K562 (cell line): ENCODE results near the gene RAI1. TPM values are rescaled to one million over a fixed set of nuclear protein-coding genes. Genes with fewer than 3 reads are reported as not detected.

Experiments
- BCLAF1 ChIP-seq, 2 experiments: fragments of 450-650 bp in 1 of 2; IDR thresholded peaks; 2 replicates each; pipeline ENCODE4 v1.6.1; 2011 to 2017; ENCODE audit warnings: low read depth in 2 of 2, antibody characterized with exemption in 1 of 2, borderline replicate concordance in 1 of 2, low read length in 1 of 2, mild to moderate bottlenecking in 1 of 2, mixed read lengths in 1 of 2; ENCODE audit not compliant: control insufficient read depth in 1 of 2
- BMI1 ChIP-seq: fragments of 150-350 bp; IDR thresholded peaks from 2 replicates; pipeline ENCODE4 v1.6.1; 2014; ENCODE audit warnings: low read length
- CBFA2T2 ChIP-seq: fragments of 450-650 bp; conservative IDR thresholded peaks from 2 replicates; pipeline ENCODE4 v1.6.1; 2017; ENCODE audit warnings: mild to moderate bottlenecking
- HDAC2 ChIP-seq: fragments of 450-650 bp; IDR thresholded peaks from 2 replicates; pipeline ENCODE4 v1.6.1; 2016; ENCODE audit warnings: mild to moderate bottlenecking
- KDM1A ChIP-seq, 2 experiments: fragments of 450-650 bp; IDR thresholded peaks; 2 replicates each; pipeline ENCODE4 v1.6.1; 2016; ENCODE audit warnings: mild to moderate bottlenecking in 2 of 2
- PHF21A ChIP-seq: fragments of 450-650 bp; IDR thresholded peaks from 2 replicates; pipeline ENCODE4 v1.6.1; 2017; ENCODE audit warnings: low read depth, borderline replicate concordance
- PHF8 ChIP-seq: fragments of 200-600 bp; sonication (generic); IDR thresholded peaks from 2 replicates; pipeline ENCODE4 v1.6.1; 2012; ENCODE audit warnings: mixed run types, mild to moderate bottlenecking, inconsistent platforms, low read length, moderate library complexity, borderline replicate concordance
- PRMT5 ChIP-seq: sonication (generic); formaldehyde crosslinking; IDR thresholded peaks from 2 replicates; pipeline ENCODE4 v1.5.0; 2020; ENCODE audit warnings: missing genetic modification reagents
- RBM17 ChIP-seq: fragments of 200-400 bp; formaldehyde crosslinking; IDR thresholded peaks from 2 replicates; pipeline ENCODE4 v1.6.1; 2017; ENCODE audit warnings: low read depth, mild to moderate bottlenecking, low read length, borderline replicate concordance
- SMARCA4 ChIP-seq: fragments of 450-650 bp; IDR thresholded peaks from 2 replicates; pipeline ENCODE4 v1.6.1; 2016
- STAT6 ChIP-seq: sonication (generic); formaldehyde crosslinking; IDR thresholded peaks from 2 replicates; pipeline ENCODE4 v1.8.1; 2023; ENCODE audit warnings: mild to moderate bottlenecking, missing genetic modification reagents
- ZBTB1 ChIP-seq: sonication (generic); formaldehyde crosslinking; IDR thresholded peaks from 2 replicates; pipeline ENCODE4 v1.8.1; 2023; ENCODE audit warnings: missing genetic modification reagents, low read depth, mild to moderate bottlenecking, borderline replicate concordance
- ZFX ChIP-seq: sonication (generic); formaldehyde crosslinking; IDR thresholded peaks from 2 replicates; pipeline ENCODE4 v1.8.0; 2022; ENCODE audit warnings: mild to moderate bottlenecking, missing genetic modification reagents, moderate library complexity
- ZNF174 ChIP-seq: fragments of 250-450 bp; sonication (Bioruptor Pico); IDR thresholded peaks from 2 replicates; pipeline ENCODE4 v1.4.0; 2020; ENCODE audit warnings: mild to moderate bottlenecking
- ZNF224 ChIP-seq: sonication (generic); formaldehyde crosslinking; IDR thresholded peaks from 2 replicates; pipeline ENCODE4 v1.8.0; 2022; ENCODE audit warnings: mild to moderate bottlenecking, missing genetic modification reagents
- ZNF232 ChIP-seq: sonication (generic); formaldehyde crosslinking; IDR thresholded peaks from 2 replicates; pipeline ENCODE4 v1.8.0; 2022; ENCODE audit warnings: mild to moderate bottlenecking, missing genetic modification reagents
- ZNF395 ChIP-seq: fragments of 200-800 bp; sonication (Bioruptor generic); IDR thresholded peaks from 2 replicates; pipeline ENCODE4 v1.6.1; 2017; ENCODE audit warnings: missing genetic modification characterization, missing compliant biosample characterization
- ZNF639 ChIP-seq, 2 experiments: fragments of 200-800 bp in 1 of 2; sonication (Bioruptor generic) in 1 of 2; sonication (generic) in 1 of 2; formaldehyde crosslinking in 1 of 2; IDR thresholded peaks in 1 of 2; conservative IDR thresholded peaks in 1 of 2; 2 replicates each; pipeline versions ENCODE4 v1.5.0 to v1.6.1; 2016 to 2020; ENCODE audit warnings: missing compliant biosample characterization in 1 of 2, missing genetic modification characterization in 1 of 2, missing genetic modification reagents in 1 of 2
- ZNF644 ChIP-seq: fragments of 200-800 bp; sonication (Bioruptor generic); IDR thresholded peaks from 2 replicates; pipeline ENCODE4 v1.6.1; 2016; ENCODE audit warnings: low read depth, missing genetic modification characterization, missing compliant biosample characterization
- polyA plus RNA-seq, 8 experiments: library from polyadenylated mRNA; depleted of rRNA in 4 of 8; stranded (reverse) in 5 of 8; unstranded in 3 of 8; fragments of >200 nt; fragmentation: Nextera tagmentation in 2 of 8; fragmentation: Illumina TruSeq in 1 of 8; extraction: Ambion mirVana in 2 of 8; extraction: Trizol in 1 of 8; gene quantifications; 2 replicates each; pipeline versions ENCODE4 v1.2.1 to v1.2.3, GENCODE V29; 2011 to 2014; ENCODE audit warnings: inconsistent platforms in 1 of 8, missing spikeins in 1 of 8
- total RNA-seq, 7 experiments: library from RNA; depleted of rRNA in 6 of 7; stranded (reverse); fragments of >200 nt in 6 of 7; fragmentation: Illumina TruSeq in 2 of 7; extraction: Trizol in 2 of 7; gene quantifications; 2 replicates each; pipeline versions ENCODE4 v1.2.1 to v1.2.3, GENCODE V29; 2011 to 2021; ENCODE audit warnings: low replicate concordance in 1 of 7

The RAI1 gene
- total and polyA plus RNA-seq, 9 of the 15 experiments (the other 6 are each of a cell fraction or from before 2014, with no cell fraction given) = 0.68 to 19.9 (median 5.5) TPM

- TF ChIP-seq BCLAF1 (IDR thresholded peaks at IDR 0.05; ENCODE audit: borderline replicate concordance in 1 of 2, control insufficient read depth in 1 of 2, low read depth in 2 of 2, low read length in 1 of 2) (no peak), ZNF639 (CRISPR knock-in tag; conservative IDR thresholded peaks at IDR 0.05 in 1 of 2, IDR thresholded peaks at IDR 0.05 in 1 of 2) (peak in 1 of 2 experiments; percentile 58; a peak in 1 of 4 replicates), ZNF232 (CRISPR knock-in tag) (no peak), STAT6 (CRISPR knock-in tag) (no peak), ZBTB1 (CRISPR knock-in tag) (no peak), ZNF224 (CRISPR knock-in tag) (no peak), PHF21A (no peak), ZFX (CRISPR knock-in tag) (peak; percentile 41; the same call in 1 of the 2 replicates), ZNF395 (no peak), BMI1 (0 out of 2 replicates have a peak, but pooled peaks have one; percentile 38), HDAC2 (peak; percentile 79), ZNF644 (tag) (no peak), KDM1A (IDR thresholded peaks at IDR 0.05) (peak; percentile 89 to 94), RBM17 (no peak), ZNF174 (no peak), CBFA2T2 (no peak), PHF8 (peak; percentile 70; the same call in 1 of the 2 replicates), PRMT5 (CRISPR knock-in tag) (no peak), SMARCA4 (no peak)
Measured at GRCh38 chr17:17752089-17752820, 71.0 kb downstream of the RAI1 start (continued).
